ENCODE results near the gene ZNF595.
"Not testable (repeated sequence)": the region's sequence is repeated elsewhere in the genome, so short reads cannot be mapped to it uniquely, and the experiment has no call there.

DNA sequence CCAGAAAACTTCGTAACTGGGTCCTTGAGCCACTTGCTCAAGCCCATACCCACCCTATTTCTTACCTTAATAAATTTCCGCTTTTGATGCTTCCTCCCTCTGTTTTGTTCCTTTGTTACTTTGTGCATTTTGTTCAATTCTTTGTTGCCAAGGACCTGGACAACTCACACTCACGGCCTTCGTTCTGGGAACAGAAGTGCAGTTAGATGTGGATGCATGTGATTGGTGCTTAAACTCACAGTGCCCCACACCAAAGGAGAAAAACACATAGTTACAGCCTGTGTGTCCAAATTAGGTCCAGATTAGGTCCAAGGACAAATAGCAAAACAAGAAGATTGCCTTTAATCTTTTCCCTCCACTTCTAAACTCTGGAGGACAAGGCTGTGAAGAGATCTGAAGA lies 1.9 kb upstream of the ZNF595 start:
- TF ChIP-seq POLR2A (IDR thresholded peaks at IDR 0.05; ENCODE audit: low read length); GATA1 (IDR thresholded peaks at IDR 0.05; ENCODE audit: low read depth, low read length): not testable (repeated sequence)

Measured in erythroblast (primary cell).